HEK293 (cell line): ENCODE measurements around the gene KLK3.

Experiments used
- CTCF ChIA-PET: fragments of 350-600 bp; formaldehyde crosslinking; extraction: SDS; loops from one replicate; lab custom pipeline; 2021; ENCODE audit warnings: antibody characterized with exemption; lab: Yijun Ruan, JAX
- POLR2A ChIA-PET: fragments of 300-600 bp; formaldehyde crosslinking; extraction: SDS; loops from one replicate; lab custom pipeline; 2020; ENCODE audit warnings: antibody characterized with exemption, inconsistent platforms; lab: Yijun Ruan, JAX
- H3K27ac ChIP-seq: fragments of 200-500 bp; sonication (Bioruptor generic); 2 replicates; pipeline ENCODE4 v1.5.1; 2014; ENCODE audit warnings: low read depth, low read length, control low read depth, inconsistent platforms; ENCODE audit errors: extremely low read depth
- H3K36me3 ChIP-seq, 2 experiments: fragments of 200-500 bp in 1 of 2; sonication (Bioruptor generic) in 1 of 2; 1 replicate in 1 of 2; 2 replicates in 1 of 2; pipeline ENCODE4 v1.5.1; 2014 to 2017; ENCODE audit warnings: inconsistent platforms in 2 of 2, low read length in 2 of 2; ENCODE audit not compliant: control insufficient read depth in 2 of 2, insufficient read depth in 1 of 2
- H3K4me1 ChIP-seq: fragments of 200-500 bp; sonication (Bioruptor generic); 2 replicates; pipeline ENCODE4 v1.5.1; 2014; ENCODE audit warnings: mild to moderate bottlenecking, low read length, inconsistent platforms; ENCODE audit not compliant: control insufficient read depth, insufficient read depth
- H3K4me3 ChIP-seq: 2 replicates; pipeline ENCODE4 v1.5.1; 2011; ENCODE audit warnings: low read depth, mild to moderate bottlenecking, control low read depth, low read length, moderate library complexity
- H3K9me3 ChIP-seq: fragments of 200-500 bp; sonication (Bioruptor generic); 2 replicates; pipeline ENCODE4 v1.5.1; 2014; ENCODE audit warnings: low read depth, low read length, inconsistent platforms; ENCODE audit not compliant: control insufficient read depth, insufficient read depth
- IKZF3 ChIP-seq: fragments of 450-650 bp; IDR thresholded peaks from 2 replicates; pipeline ENCODE4 v1.5.0; 2018; ENCODE audit warnings: missing biosample characterization, mild to moderate bottlenecking, missing genetic modification characterization, moderate library complexity
- PATZ1 ChIP-seq: fragments of 450-650 bp; formaldehyde crosslinking; IDR thresholded peaks from 2 replicates; pipeline ENCODE4 v1.5.1; 2016; ENCODE audit warnings: missing biosample characterization, missing genetic modification characterization
- PRDM2 ChIP-seq: fragments of 450-650 bp; formaldehyde crosslinking; IDR thresholded peaks from 2 replicates; pipeline ENCODE4 v1.5.1; 2016; ENCODE audit warnings: missing biosample characterization, missing genetic modification characterization, borderline replicate concordance
- SP7 ChIP-seq: fragments of 450-650 bp; formaldehyde crosslinking; IDR thresholded peaks from 2 replicates; pipeline ENCODE4 v1.5.1; 2016; ENCODE audit warnings: missing biosample characterization, missing genetic modification characterization
- ZBTB10 ChIP-seq: fragments of 450-650 bp; formaldehyde crosslinking; IDR thresholded peaks from 2 replicates; pipeline ENCODE4 v1.5.1; 2016; ENCODE audit warnings: missing biosample characterization, missing genetic modification characterization
- ZBTB26 ChIP-seq: fragments of 450-650 bp; formaldehyde crosslinking; optimal IDR thresholded peaks from 2 replicates; pipeline ENCODE3; 2016; ENCODE audit warnings: missing biosample characterization, mild to moderate bottlenecking, missing genetic modification characterization
- ZFHX2 ChIP-seq: fragments of 450-650 bp; formaldehyde crosslinking; conservative IDR thresholded peaks from 2 replicates; pipeline ENCODE4 v1.5.1; 2016; ENCODE audit warnings: missing biosample characterization, missing genetic modification characterization
- ZNF18 ChIP-seq: fragments of 450-650 bp; formaldehyde crosslinking; IDR thresholded peaks from 2 replicates; pipeline ENCODE4 v1.5.1; 2016; ENCODE audit warnings: missing biosample characterization, missing genetic modification characterization
- ZNF391 ChIP-seq: fragments of 450-650 bp; formaldehyde crosslinking; IDR thresholded peaks from 2 replicates; pipeline ENCODE4 v1.5.1; 2016; ENCODE audit warnings: low read depth, missing biosample characterization, missing genetic modification characterization, borderline replicate concordance
- ZNF558 ChIP-seq: fragments of 450-650 bp; formaldehyde crosslinking; IDR thresholded peaks from 2 replicates; pipeline ENCODE4 v1.5.1; 2016; ENCODE audit warnings: missing biosample characterization, missing genetic modification characterization
- ZNF561 ChIP-seq: fragments of 450-650 bp; IDR thresholded peaks from 2 replicates; pipeline ENCODE4 v1.5.1; 2018; ENCODE audit warnings: missing biosample characterization, missing genetic modification characterization, borderline replicate concordance
- ZNF747 ChIP-seq: fragments of 450-650 bp; formaldehyde crosslinking; IDR thresholded peaks from 2 replicates; pipeline ENCODE4 v1.5.1; 2016; ENCODE audit warnings: missing biosample characterization, missing genetic modification characterization

The KLK3 gene

GRCh38 chr19:50835785-50836542 lies 18.8 kb upstream of the KLK3 start (continued):
- TF ChIP-seq IKZF3 (no peak), ZNF561 (tag by site-specific recombination) (no peak; the same call in 1 of the 2 replicates), ZNF391 (tag by site-specific recombination) (no peak), ZFHX2 (tag by site-specific recombination) (peak; percentile 62), PRDM2 (tag by site-specific recombination) (no peak), SP7 (tag by site-specific recombination) (no peak; the same call in none of the 2 replicates), ZNF18 (tag by site-specific recombination) (no peak)

GRCh38 chr19:50836543-50837195 lies 18.0 kb upstream of the KLK3 start:
- H3K27ac ChIP-seq, result no peak overlapping the region
- CTCF ChIA-PET, result interaction anchor here (0.6 to 1.1 kb wide), 3 partner anchors 10 to 85 kb away, joined by 3 to 5 read pairs (median 4); no protein-coding TSS in a partner anchor
- no peaks in the 10 kb centered on the region for H3K36me3 ChIP-seq
- TF ChIP-seq ZBTB10 (tag by site-specific recombination) (peak; percentile 47; the same call in 1 of the 2 replicates), ZBTB26 (tag by site-specific recombination) (no peak), ZNF558 (tag by site-specific recombination) (no peak), ZNF747 (0 out of 2 replicates have a peak, but pooled peaks have one; percentile 63), PATZ1 (peak; percentile 13; the same call in 1 of the 2 replicates)
- no peaks in the 10 kb centered on the region for H3K9me3 ChIP-seq
- H3K4me1 ChIP-seq, result no peaks in the 10 kb centered on the region; the same call in 1 of the 2 replicates
- no peak overlapping the region for H3K4me3 ChIP-seq
- POLR2A ChIA-PET, result no interaction called here
